Measurements from ENCODE around the gene SMURF1.

SMURF1 gene

DNA sequence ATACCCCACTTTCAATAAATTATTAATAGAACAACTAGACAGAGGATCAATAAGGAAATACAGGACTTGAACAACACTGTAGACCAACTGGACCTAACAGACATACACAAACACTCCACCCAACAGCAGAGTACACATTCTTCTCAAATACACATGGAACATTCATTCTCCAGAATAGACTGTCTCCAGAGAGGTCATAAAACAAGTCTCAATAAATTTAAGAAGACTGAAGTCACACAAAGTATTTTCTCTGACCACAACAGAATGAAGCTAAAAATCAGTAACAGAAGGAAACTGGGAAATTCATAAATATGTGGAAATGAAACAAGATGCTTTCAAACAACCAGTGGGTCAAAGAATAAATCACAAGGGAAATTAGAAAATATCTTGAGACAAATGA is 119.8 kb downstream of the SMURF1 start:
- H3K4me2 ChIP-seq (ENCODE audit: low read length): no peak overlapping the region
- H4K20me1 ChIP-seq (ENCODE audit: insufficient read depth, low read length): no peaks in the 10 kb centered on the region
- H3K27me3 ChIP-seq (ENCODE audit: insufficient read depth, low read length): no peaks in the 10 kb centered on the region
- H3K79me2 ChIP-seq (ENCODE audit: insufficient read depth, low read length): no peaks in the 10 kb centered on the region
- no peak overlapping the region for H3K4me3 ChIP-seq (ENCODE audit: low read depth, low read length, poor library complexity, severe bottlenecking)
- H3F3A ChIP-seq (ENCODE audit: insufficient read depth, low read length): 0 out of 2 replicates have a peak, but pooled peaks cover 2% of the 10 kb centered on the region
- no peaks in the 10 kb centered on the region for H3K9me3 ChIP-seq (ENCODE audit: low read length)
- H3K4me1 ChIP-seq (ENCODE audit: insufficient read depth, low read length, severe bottlenecking): no peaks in the 10 kb centered on the region
- H3K36me3 ChIP-seq (ENCODE audit: insufficient read depth, low read length): peaks cover 35% of the 10 kb centered on the region
- no peaks in the 10 kb centered on the region for H3K9me2 ChIP-seq (ENCODE audit: low read depth, low read length)
- no peak overlapping the region for H3K9ac ChIP-seq (ENCODE audit: low read length)
- no peak overlapping the region for H2AFZ ChIP-seq (ENCODE audit: low read length)
- H3K27ac ChIP-seq (ENCODE audit: low read depth, low read length, poor library complexity, severe bottlenecking): no peak overlapping the region
- TF ChIP-seq, protein P1, sequence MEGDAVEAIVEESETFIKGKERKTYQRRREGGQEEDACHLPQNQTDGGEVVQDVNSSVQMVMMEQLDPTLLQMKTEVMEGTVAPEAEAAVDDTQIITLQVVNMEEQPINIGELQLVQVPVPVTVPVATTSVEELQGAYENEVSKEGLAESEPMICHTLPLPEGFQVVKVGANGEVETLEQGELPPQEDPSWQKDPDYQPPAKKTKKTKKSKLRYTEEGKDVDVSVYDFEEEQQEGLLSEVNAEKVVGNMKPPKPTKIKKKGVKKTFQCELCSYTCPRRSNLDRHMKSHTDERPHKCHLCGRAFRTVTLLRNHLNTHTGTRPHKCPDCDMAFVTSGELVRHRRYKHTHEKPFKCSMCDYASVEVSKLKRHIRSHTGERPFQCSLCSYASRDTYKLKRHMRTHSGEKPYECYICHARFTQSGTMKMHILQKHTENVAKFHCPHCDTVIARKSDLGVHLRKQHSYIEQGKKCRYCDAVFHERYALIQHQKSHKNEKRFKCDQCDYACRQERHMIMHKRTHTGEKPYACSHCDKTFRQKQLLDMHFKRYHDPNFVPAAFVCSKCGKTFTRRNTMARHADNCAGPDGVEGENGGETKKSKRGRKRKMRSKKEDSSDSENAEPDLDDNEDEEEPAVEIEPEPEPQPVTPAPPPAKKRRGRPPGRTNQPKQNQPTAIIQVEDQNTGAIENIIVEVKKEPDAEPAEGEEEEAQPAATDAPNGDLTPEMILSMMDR (IDR thresholded peaks at IDR 0.05; ENCODE audit: low read length): no peak
- no peak for TF ChIP-seq EZH2 (IDR thresholded peaks at IDR 0.05; ENCODE audit: borderline replicate concordance, low read length)

DNA sequence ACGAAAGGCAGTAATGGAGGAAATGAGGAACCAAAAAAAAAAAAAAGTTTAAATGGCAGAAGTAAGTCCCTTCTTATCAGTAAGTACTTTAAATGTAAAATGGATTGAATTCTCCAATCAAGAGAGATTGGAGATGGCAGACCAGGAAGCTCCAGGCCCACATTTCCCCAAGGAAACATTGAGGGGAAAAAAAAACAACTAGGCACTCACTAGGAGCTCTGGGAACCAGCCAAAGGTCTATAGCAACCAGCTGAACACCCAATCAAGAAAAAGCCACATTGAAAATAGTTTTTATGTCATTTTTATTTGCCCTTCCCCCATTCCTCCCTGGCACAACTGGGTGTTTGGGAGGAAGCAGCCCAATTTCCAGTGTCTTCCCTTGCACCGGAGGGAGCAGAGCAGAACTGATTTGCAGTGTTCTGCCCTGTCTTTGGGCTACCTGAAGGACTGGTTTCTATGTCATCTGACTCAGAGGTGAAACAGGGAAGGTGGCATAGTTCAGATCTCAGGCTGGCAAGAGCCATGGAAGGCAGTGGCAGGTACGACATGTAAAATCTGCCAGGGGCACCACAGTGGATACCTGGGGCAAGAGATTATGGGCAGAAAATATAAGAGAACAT is 121.9 kb downstream of the SMURF1 start:
- Histone ChIP-seq H3K79me2 (ENCODE audit: insufficient read depth, low read length) (no peaks in the 10 kb centered on the region), H3K9me3 (ENCODE audit: low read length) (no peaks in the 10 kb centered on the region), H3K9ac (ENCODE audit: low read length) (no peak overlapping the region), H3K4me1 (ENCODE audit: insufficient read depth, low read length, severe bottlenecking) (no peaks in the 10 kb centered on the region), H3K9me2 (ENCODE audit: low read depth, low read length) (no peaks in the 10 kb centered on the region), H2AFZ (ENCODE audit: low read length) (no peak overlapping the region), H3F3A (ENCODE audit: insufficient read depth, low read length) (0 out of 2 replicates have a peak, but pooled peaks cover 2% of the 10 kb centered on the region), H3K27me3 (ENCODE audit: insufficient read depth, low read length) (no peaks in the 10 kb centered on the region), H3K27ac (ENCODE audit: low read depth, low read length, poor library complexity, severe bottlenecking) (no peak overlapping the region), H3K36me3 (ENCODE audit: insufficient read depth, low read length) (peaks cover 33% of the 10 kb centered on the region), H3K4me2 (ENCODE audit: low read length) (no peak overlapping the region), H3K4me3 (ENCODE audit: low read depth, low read length, poor library complexity, severe bottlenecking) (no peak overlapping the region), H4K20me1 (ENCODE audit: insufficient read depth, low read length) (no peaks in the 10 kb centered on the region)
- TF ChIP-seq EZH2 (IDR thresholded peaks at IDR 0.05; ENCODE audit: borderline replicate concordance, low read length): no peak
- TF ChIP-seq, protein P1 (IDR thresholded peaks at IDR 0.05; ENCODE audit: low read length): no peak

DNA sequence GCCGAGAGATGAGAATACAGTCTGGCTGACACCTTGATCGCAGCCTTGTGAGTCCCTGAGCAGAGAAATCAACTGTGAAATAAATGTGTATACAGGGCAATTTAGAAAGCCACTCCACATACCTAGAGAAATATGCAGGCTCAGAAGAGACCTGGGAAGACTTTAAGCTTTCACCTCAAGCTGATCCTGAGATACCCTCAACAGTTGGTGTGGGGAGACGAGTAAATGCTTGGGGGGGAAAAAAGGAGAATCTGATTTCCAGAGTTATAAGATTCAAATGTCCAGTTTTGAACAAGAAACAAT is 123.5 kb downstream of the SMURF1 start:
- H3K4me2 ChIP-seq (ENCODE audit: low read length): no peak overlapping the region
- no peaks in the 10 kb centered on the region for H3K4me1 ChIP-seq (ENCODE audit: insufficient read depth, low read length, severe bottlenecking)
- no peaks in the 10 kb centered on the region for H3K9me2 ChIP-seq (ENCODE audit: low read depth, low read length)
- no peaks in the 10 kb centered on the region for H3K79me2 ChIP-seq (ENCODE audit: insufficient read depth, low read length)
- no peak overlapping the region for H3K27ac ChIP-seq (ENCODE audit: low read depth, low read length, poor library complexity, severe bottlenecking)
- H3K4me3 ChIP-seq (ENCODE audit: low read depth, low read length, poor library complexity, severe bottlenecking): no peak overlapping the region
- H3F3A ChIP-seq (ENCODE audit: insufficient read depth, low read length): 0 out of 2 replicates have a peak, but pooled peaks cover 2% of the 10 kb centered on the region
- H3K27me3 ChIP-seq (ENCODE audit: insufficient read depth, low read length): no peaks in the 10 kb centered on the region
- peaks cover 50% of the 10 kb centered on the region for H3K36me3 ChIP-seq (ENCODE audit: insufficient read depth, low read length)
- no peak for TF ChIP-seq EZH2 (IDR thresholded peaks at IDR 0.05; ENCODE audit: borderline replicate concordance, low read length)
- TF ChIP-seq, protein P1 (IDR thresholded peaks at IDR 0.05; ENCODE audit: low read length): no peak
- H3K9ac ChIP-seq (ENCODE audit: low read length): no peak overlapping the region
- H2AFZ ChIP-seq (ENCODE audit: low read length): no peak overlapping the region
- H3K9me3 ChIP-seq (ENCODE audit: low read length): no peaks in the 10 kb centered on the region
- no peaks in the 10 kb centered on the region for H4K20me1 ChIP-seq (ENCODE audit: insufficient read depth, low read length)
